ENCODE data around the gene ATF7IP2. TPM values are rescaled to one million over a fixed set of nuclear protein-coding genes. Genes with fewer than 3 reads are reported as not detected.
"Not testable (repeated sequence)": the region's sequence is repeated elsewhere in the genome, so short reads cannot be mapped to it uniquely, and the experiment has no call there.

The ATF7IP2 gene
- total RNA-seq, 4 donors from 2014 or later = 2.4 to 4.8 (median 4.4) TPM

DNA sequence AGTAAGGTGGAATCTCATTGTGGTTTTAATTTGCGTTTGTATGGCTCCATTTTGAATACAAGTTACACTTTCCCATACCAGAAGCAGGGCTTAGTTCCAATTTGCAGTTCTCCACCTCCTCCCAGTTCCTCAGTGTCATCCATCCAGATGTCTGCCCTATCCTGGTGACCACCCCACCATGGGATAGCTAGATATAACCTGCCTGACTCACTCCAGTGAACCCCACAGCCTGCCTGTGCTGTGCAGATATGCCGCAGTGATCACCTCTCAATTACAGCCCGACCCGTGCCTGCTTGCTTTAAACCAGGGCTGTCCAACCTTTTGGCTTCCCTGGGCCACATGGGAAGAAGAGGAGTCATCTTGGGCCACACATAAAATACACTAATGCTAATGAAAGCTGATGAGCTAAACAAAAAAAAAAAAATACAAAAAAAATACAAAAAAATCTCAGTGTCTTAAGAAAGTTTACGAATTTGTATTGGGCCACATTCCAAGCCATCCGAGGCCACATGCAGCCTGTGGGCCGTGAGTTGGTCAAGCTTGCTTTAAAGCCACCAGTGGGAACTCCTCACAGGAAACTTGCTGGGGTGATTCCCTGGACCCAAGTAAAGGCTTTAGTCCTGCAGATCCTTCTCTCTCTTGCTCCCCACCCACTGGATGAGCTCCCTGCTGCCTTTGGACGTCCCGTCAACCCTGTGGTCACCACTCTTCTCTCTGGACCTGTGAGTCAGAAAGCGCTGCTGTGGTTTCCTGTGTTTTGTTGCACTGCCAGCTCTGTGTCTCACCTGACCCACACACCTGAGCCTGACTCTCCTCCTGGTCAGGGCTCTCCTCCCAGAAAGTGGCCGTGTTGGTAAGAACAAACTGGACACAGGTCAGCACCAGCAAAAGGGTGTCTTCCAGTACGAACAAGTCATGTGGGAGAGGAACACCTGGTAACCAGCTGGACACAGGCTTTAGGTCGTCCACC is 111.6 kb downstream of the ATF7IP2 start:
- 87 to 89% methylated on average over 13 of the region's 13 CpGs for WGBS, 2 donors
- H3K36me3 ChIP-seq = peaks cover 0 to 36% (median 0%) of the 10 kb centered on the region in 3 donors
- H3K27me3 ChIP-seq = no peaks in the 10 kb centered on the region
- H3K4me3 ChIP-seq = no peak overlapping the region
- no peaks in the 10 kb centered on the region for H3K4me1 ChIP-seq
- no peak for TF ChIP-seq EP300 (IDR thresholded peaks at IDR 0.05)
- TF ChIP-seq POLR2A (IDR thresholded peaks at IDR 0.05) = no peak
- TF ChIP-seq, protein P1, sequence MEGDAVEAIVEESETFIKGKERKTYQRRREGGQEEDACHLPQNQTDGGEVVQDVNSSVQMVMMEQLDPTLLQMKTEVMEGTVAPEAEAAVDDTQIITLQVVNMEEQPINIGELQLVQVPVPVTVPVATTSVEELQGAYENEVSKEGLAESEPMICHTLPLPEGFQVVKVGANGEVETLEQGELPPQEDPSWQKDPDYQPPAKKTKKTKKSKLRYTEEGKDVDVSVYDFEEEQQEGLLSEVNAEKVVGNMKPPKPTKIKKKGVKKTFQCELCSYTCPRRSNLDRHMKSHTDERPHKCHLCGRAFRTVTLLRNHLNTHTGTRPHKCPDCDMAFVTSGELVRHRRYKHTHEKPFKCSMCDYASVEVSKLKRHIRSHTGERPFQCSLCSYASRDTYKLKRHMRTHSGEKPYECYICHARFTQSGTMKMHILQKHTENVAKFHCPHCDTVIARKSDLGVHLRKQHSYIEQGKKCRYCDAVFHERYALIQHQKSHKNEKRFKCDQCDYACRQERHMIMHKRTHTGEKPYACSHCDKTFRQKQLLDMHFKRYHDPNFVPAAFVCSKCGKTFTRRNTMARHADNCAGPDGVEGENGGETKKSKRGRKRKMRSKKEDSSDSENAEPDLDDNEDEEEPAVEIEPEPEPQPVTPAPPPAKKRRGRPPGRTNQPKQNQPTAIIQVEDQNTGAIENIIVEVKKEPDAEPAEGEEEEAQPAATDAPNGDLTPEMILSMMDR (IDR thresholded peaks at IDR 0.05) = no peak
- peaks cover 0 to 8% (median 0%) of the 10 kb centered on the region in 4 donors for H3K9me3 ChIP-seq
- DNase-seq (ENCODE audit: low spot score in 2 of 2) = no peak
- no peak overlapping the region for H3K27ac ChIP-seq

DNA sequence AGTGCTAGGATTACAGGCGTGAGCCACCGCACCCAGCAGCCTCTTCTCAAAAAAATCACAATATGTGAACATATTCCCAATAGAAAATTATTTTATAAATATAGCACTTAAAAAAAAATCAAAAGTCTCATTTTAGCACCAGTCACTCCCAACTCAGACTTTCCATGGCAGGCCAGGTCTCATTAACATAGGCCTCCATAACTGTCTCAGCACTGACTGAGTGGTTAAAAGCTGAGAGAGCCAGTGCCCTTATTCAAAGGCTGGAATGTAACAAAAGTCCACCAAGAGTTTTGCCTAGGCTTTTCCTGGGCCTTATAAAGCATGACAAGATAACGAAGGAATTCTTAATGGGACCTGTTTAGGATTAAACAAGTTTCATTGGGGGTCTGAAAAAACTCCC is 114.7 kb downstream of the ATF7IP2 start:
- Histone ChIP-seq H3K4me3 (no peak overlapping the region), H3K27ac (no peak overlapping the region), H3K9me3 (no peaks in the 10 kb centered on the region), H3K4me1 (no peaks in the 10 kb centered on the region), H3K27me3 (no peaks in the 10 kb centered on the region), H3K36me3 (peaks cover 0 to 36% (median 0%) of the 10 kb centered on the region in 3 donors)
- TF ChIP-seq POLR2A (IDR thresholded peaks at IDR 0.05) = no peak
- no peak for TF ChIP-seq EP300 (IDR thresholded peaks at IDR 0.05)
- TF ChIP-seq, protein P1 (IDR thresholded peaks at IDR 0.05) = no peak
- DNase-seq (ENCODE audit: low spot score in 2 of 2) = no peak
- 97 to 99% methylated on average over 3 of the region's 3 CpGs for WGBS, 2 donors

DNA sequence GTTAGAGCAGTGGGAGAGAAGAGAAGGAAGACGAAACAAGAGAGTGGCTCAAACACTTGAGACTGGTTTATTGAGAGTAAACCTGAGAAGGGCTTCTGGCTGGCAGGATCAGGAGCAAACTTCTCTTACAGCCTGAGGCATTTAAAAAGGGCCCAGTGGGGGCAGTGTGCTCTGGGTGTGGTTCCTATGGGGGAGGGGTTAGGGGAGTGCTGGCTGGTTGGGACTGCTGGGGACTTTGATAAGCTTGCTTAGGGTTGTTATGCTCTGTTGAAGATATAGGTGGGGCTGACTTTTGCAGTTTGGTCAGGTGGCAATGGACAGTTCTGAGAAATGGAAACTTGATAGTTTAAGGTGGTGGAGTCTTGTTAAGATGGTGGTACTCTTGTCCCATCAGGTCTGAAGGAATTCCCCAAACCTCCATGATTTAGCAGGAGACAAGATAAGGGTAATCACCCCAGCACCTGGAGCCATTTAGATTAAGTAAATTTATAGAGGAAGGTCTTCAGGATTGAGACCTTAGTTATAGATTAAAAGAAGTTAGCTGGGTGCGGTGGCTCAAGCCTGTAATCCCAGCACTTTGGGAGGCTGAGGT is 115.3 kb downstream of the ATF7IP2 start:
- H3K4me3 ChIP-seq = no peak overlapping the region
- 91 to 96% methylated on average over 2 of the region's 2 CpGs for WGBS, 2 donors
- H3K27ac ChIP-seq = no peak overlapping the region
- H3K27me3 ChIP-seq = no peaks in the 10 kb centered on the region
- no peaks in the 10 kb centered on the region for H3K9me3 ChIP-seq
- H3K36me3 ChIP-seq = peaks cover 0 to 35% (median 0%) of the 10 kb centered on the region in 3 donors
- no peak for DNase-seq (ENCODE audit: low spot score in 2 of 2)
- no peaks in the 10 kb centered on the region for H3K4me1 ChIP-seq
- TF ChIP-seq POLR2A (IDR thresholded peaks at IDR 0.05) = no peak
- TF ChIP-seq, protein P1 (IDR thresholded peaks at IDR 0.05) = no peak
- no peak for TF ChIP-seq EP300 (IDR thresholded peaks at IDR 0.05)

DNA sequence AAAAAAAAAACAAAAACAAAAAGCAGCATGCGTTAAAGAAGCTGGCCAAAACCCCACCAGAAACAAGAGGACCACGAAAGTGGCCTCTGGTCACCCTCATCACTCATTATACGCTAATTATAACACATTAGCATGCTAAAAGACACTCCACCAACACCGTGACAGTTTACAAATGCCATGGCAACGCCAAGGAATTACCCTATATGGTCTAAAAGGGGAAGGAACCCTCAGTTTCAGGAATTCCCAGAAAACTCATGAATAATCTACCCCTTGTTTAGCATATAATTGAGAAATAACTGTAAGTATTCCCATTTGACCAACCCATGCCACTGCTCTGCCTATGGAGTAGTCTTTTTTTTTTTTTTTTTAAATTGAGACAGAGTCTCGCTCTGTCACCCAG is 116.9 kb downstream of the ATF7IP2 start:
- peaks cover 0 to 32% (median 0%) of the 10 kb centered on the region in 3 donors for H3K36me3 ChIP-seq
- WGBS, 2 donors = 92 to 94% methylated on average over 6 of the region's 6 CpGs
- H3K27me3 ChIP-seq = no peaks in the 10 kb centered on the region
- no peak overlapping the region for H3K27ac ChIP-seq
- TF ChIP-seq, protein P1 (IDR thresholded peaks at IDR 0.05) = no peak
- TF ChIP-seq POLR2A (IDR thresholded peaks at IDR 0.05) (no peak), EP300 (IDR thresholded peaks at IDR 0.05) (no peak)
- H3K4me1 ChIP-seq = no peaks in the 10 kb centered on the region
- no peak for DNase-seq (ENCODE audit: low spot score in 2 of 2)
- no peak overlapping the region for H3K4me3 ChIP-seq
- no peaks in the 10 kb centered on the region for H3K9me3 ChIP-seq

DNA sequence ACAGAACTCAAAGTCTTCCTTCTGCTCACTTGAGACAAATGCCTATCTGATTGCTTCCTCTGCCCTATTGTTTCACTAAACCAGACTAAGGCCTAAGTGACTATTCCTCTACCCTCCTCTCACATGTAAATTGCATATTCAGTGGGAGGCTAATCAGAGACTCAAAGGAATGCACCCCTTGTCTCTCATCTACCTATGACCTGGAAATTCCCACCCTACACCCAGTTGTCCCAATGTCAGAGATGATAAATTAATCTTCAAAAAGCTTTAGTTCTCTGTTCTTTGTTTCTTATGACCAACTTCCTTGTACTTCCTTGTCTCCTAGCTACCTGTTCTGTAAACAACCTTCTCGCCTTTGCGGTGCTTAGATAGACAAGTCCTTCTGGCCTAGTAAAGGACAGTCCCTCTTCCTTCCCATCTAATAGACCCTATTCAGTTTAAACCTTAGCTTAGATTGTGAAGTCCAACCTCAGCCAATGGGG is 118.6 kb downstream of the ATF7IP2 start:
- no peak overlapping the region for H3K27ac ChIP-seq
- TF ChIP-seq POLR2A (IDR thresholded peaks at IDR 0.05) (no peak), EP300 (IDR thresholded peaks at IDR 0.05) (no peak)
- TF ChIP-seq, protein P1 (IDR thresholded peaks at IDR 0.05) = no peak
- H3K27me3 ChIP-seq = no peaks in the 10 kb centered on the region
- 84 to 96% methylated on average over 2 of the region's 2 CpGs for WGBS, 2 donors
- no peaks in the 10 kb centered on the region for H3K4me1 ChIP-seq
- no peaks in the 10 kb centered on the region for H3K9me3 ChIP-seq
- peaks cover 0 to 33% (median 0%) of the 10 kb centered on the region in 3 donors for H3K36me3 ChIP-seq
- no peak overlapping the region for H3K4me3 ChIP-seq
- DNase-seq (ENCODE audit: low spot score in 2 of 2) = no peak

DNA sequence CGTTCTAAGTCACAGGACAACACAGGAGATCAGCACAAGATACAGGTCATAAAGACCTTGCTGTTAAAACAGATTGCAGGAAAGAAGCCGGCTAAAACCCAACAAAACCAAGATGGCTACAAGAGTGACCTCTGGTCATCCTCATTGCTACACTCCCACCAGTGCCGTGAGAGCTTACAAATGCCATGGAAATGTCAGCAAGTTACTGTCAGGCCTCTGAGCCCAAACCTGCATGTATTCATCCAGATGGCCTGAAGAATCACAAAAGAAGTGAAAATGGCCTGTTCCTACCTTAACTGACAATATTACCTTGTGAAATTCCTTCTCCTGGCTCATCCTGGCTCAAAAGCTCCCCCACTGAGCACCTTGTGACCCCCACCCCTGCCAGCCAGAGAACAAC is 119.4 kb downstream of the ATF7IP2 start:
- not testable (repeated sequence) for H3K4me3 ChIP-seq; H3K27me3 ChIP-seq; H3K9me3 ChIP-seq; H3K4me1 ChIP-seq; DNase-seq (ENCODE audit: low spot score in 2 of 2); H3K27ac ChIP-seq
- WGBS, 2 donors = 63 to 84% methylated on average over 3 of the region's 3 CpGs
- H3K36me3 ChIP-seq = peaks cover 0 to 32% (median 0%) of the 10 kb centered on the region in 3 donors
